ENCODE results near the gene UBTD2.

DNA sequence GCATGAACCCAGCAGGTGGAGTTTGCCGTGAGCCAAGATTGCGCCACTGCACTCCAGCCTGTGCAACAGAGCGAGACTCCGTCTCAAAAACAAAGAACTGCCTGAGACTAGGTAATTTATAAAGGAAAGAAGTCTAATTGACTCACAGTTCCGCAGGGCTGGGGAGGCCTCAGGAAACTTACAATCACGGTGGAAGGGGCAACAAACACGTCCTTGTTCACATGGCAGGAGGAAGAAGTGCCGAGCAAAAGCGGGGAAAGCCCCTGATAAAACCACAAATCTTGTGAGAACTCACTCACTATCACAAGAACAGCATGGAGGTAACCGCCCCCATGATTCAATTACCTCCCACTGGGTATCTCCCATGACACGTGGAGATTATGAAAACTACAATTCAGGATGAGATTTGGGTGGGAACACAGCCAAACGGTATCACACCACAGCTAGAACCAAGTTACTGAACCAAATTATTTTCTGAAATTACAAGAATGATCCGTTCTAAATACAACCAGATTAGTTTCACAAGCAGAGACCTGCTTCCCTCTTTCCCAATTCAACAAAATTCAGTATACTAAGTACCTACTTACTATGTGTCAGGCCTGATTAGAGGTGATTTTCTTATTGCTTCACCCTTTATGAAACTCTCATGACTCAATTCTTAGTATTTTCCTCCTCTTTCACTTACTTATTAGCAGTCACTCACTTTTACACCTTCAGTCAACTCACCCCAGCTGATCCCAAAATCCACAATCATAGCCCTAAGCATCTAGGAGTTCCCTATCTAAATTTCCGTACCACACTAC, 8.4 kb downstream of the UBTD2 start:
- TF ChIP-seq, protein P1, sequence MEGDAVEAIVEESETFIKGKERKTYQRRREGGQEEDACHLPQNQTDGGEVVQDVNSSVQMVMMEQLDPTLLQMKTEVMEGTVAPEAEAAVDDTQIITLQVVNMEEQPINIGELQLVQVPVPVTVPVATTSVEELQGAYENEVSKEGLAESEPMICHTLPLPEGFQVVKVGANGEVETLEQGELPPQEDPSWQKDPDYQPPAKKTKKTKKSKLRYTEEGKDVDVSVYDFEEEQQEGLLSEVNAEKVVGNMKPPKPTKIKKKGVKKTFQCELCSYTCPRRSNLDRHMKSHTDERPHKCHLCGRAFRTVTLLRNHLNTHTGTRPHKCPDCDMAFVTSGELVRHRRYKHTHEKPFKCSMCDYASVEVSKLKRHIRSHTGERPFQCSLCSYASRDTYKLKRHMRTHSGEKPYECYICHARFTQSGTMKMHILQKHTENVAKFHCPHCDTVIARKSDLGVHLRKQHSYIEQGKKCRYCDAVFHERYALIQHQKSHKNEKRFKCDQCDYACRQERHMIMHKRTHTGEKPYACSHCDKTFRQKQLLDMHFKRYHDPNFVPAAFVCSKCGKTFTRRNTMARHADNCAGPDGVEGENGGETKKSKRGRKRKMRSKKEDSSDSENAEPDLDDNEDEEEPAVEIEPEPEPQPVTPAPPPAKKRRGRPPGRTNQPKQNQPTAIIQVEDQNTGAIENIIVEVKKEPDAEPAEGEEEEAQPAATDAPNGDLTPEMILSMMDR (IDR thresholded peaks at IDR 0.05) = no peak
- TF ChIP-seq POLR2A (IDR thresholded peaks at IDR 0.05) = no peak
